Hepatocyte (in vitro differentiated cells): ENCODE measurements around the gene KRTAP10-1.

Source experiments
- EZH2 ChIP-seq: fragments of 200-600 bp; sonication (generic); IDR thresholded peaks from 2 replicates; pipeline ENCODE4 v1.6.1; 2016; ENCODE audit warnings: antibody characterized with exemption, mild to moderate bottlenecking, borderline replicate concordance
- EZH2phosphoT487 ChIP-seq: fragments of 200-600 bp; sonication (generic); IDR thresholded peaks from one replicate; pipeline ENCODE4 v1.6.1; 2018; ENCODE audit warnings: antibody characterized with exemption, mild to moderate bottlenecking, low read depth, moderate library complexity; ENCODE audit not compliant: unreplicated experiment, severe bottlenecking
- TF ChIP-seq, protein P1 (sequence below): fragments of 200-600 bp; sonication (generic); IDR thresholded peaks from 2 replicates; pipeline ENCODE4 v1.5.1; 2016; ENCODE audit warnings: antibody characterized with exemption, mild to moderate bottlenecking; ENCODE audit not compliant: poor library complexity

DNA sequence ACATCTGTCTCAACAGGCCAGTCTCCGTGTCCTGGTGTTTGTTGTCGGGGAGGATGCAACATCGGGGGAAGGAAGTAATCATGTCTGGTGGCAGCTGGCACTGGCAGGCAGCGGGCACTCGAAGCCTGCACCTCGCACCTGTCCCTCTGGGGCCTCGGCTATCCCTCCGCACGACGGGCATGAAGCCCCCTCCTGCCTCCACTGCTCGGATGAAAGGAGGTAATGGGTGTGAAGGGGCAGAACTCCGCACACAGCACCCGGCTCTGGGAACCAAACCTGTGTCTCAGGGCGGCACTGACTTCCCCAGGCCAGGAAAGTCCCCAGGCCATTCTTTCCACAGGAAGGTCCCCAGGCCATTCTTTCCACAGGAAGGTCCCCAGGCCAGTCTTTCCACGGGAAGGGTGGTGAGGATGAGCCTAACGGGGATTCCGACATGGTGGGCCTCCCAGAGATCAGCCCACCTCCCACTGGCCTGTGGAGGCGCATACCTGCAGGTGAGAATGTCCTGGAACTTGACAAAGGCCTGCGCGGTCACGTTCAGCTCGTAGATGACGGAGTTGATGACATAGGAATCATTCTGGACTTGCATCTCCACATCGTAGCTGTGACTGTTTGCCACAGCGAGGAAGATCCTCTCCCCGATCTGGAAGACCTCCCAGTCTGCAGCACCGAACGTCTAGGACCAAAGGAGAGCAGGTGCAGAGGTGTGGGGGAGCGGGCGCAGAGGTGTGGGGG lies 31.1 kb downstream of the KRTAP10-1 start:
- TF ChIP-seq, protein P1, sequence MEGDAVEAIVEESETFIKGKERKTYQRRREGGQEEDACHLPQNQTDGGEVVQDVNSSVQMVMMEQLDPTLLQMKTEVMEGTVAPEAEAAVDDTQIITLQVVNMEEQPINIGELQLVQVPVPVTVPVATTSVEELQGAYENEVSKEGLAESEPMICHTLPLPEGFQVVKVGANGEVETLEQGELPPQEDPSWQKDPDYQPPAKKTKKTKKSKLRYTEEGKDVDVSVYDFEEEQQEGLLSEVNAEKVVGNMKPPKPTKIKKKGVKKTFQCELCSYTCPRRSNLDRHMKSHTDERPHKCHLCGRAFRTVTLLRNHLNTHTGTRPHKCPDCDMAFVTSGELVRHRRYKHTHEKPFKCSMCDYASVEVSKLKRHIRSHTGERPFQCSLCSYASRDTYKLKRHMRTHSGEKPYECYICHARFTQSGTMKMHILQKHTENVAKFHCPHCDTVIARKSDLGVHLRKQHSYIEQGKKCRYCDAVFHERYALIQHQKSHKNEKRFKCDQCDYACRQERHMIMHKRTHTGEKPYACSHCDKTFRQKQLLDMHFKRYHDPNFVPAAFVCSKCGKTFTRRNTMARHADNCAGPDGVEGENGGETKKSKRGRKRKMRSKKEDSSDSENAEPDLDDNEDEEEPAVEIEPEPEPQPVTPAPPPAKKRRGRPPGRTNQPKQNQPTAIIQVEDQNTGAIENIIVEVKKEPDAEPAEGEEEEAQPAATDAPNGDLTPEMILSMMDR, result no peak
- TF ChIP-seq EZH2, result no peak
- no peak for TF ChIP-seq EZH2phosphoT487
